GM21360 (cell line): ENCODE data around the gene GPR25.

ENCODE experiments used
- ATAC-seq: cut with Tn5 transposase; IDR thresholded peaks from one replicate; pipeline ENCODE4 v1.9.1; 2021; ENCODE audit warnings: mild to moderate bottlenecking, moderate library complexity; ENCODE audit not compliant: unreplicated experiment

Gene GPR25

GRCh38 chr1:200894712-200895442, 22.1 kb downstream of the GPR25 start, which contains the start of gene INAVA:
INAVA (plus strand) TSS chr1:200894900; CDS start chr1:200898401, 3,501 bp downstream.
- ATAC-seq = no peak

- no peak for ATAC-seq
Measured at GRCh38 chr1:200895443-200895789, 22.6 kb downstream of the GPR25 start.

GRCh38 chr1:200895801-200896530, 23.2 kb downstream of the GPR25 start:
- no peak for ATAC-seq

- no peak for ATAC-seq
Measured at GRCh38 chr1:200896531-200897196, 23.9 kb downstream of the GPR25 start.

- ATAC-seq = no peak
Measured at GRCh38 chr1:200897259-200897658, 24.5 kb downstream of the GPR25 start.

- no peak for ATAC-seq
Measured at GRCh38 chr1:200899015-200899386, 26.2 kb downstream of the GPR25 start.

- no peak for ATAC-seq
Measured at GRCh38 chr1:200899451-200899915, 26.7 kb downstream of the GPR25 start.

GRCh38 chr1:200899954-200900867, 27.4 kb downstream of the GPR25 start:
- no peak for ATAC-seq

- no peak for ATAC-seq
Measured at GRCh38 chr1:200900877-200901276, 28.1 kb downstream of the GPR25 start.

GRCh38 chr1:200901350-200901749, 28.6 kb downstream of the GPR25 start:
- ATAC-seq = no peak

- no peak for ATAC-seq
Measured at GRCh38 chr1:200901796-200902444, 29.1 kb downstream of the GPR25 start.

- no peak for ATAC-seq
Measured at GRCh38 chr1:200903793-200904192, 31.0 kb downstream of the GPR25 start.

- ATAC-seq = no peak
Measured at GRCh38 chr1:200904772-200905171, 32.0 kb downstream of the GPR25 start.

- ATAC-seq = no peak
Measured at GRCh38 chr1:200905411-200906052, 32.8 kb downstream of the GPR25 start.

- ATAC-seq = no peak
Measured at GRCh38 chr1:200906491-200906890, 33.7 kb downstream of the GPR25 start.

- peak; percentile 48 for ATAC-seq
Measured at GRCh38 chr1:200907611-200908097, 34.9 kb downstream of the GPR25 start.

- ATAC-seq = no peak
Measured at GRCh38 chr1:200908191-200908868, 35.5 kb downstream of the GPR25 start.

GRCh38 chr1:200909071-200909470, 36.3 kb downstream of the GPR25 start:
- no peak for ATAC-seq

- ATAC-seq = no peak
Measured at GRCh38 chr1:200909757-200910239, 37.0 kb downstream of the GPR25 start.
